T-helper 9 cell (primary cell): ENCODE measurements around the gene ZNF560.
"Not testable (repeated sequence)": the region's sequence is repeated elsewhere in the genome, so short reads cannot be mapped to it uniquely, and the experiment has no call there.

Experiments
- DNase-seq: peaks from one replicate; pipeline ENCODE4 v3.0.0-alpha.2; 2020
- total RNA-seq, 2 donors: gene quantifications; one replicate each; lab custom pipeline; 2026; lab: John Stamatoyannopoulos, UW

The ZNF560 gene
- 0 reads per million in 2 donors for total RNA-seq

GRCh38 chr19:9498183-9498902 is at the start of gene ZNF560:
Gene ZNF560, minus strand, starts transcription at chr19:9498616. Its CDS starts 23,303 bp downstream, at chr19:9475313.
- DNase-seq = no peak

- DNase-seq = no peak
These were observed 49.5 kb upstream of the ZNF560 start for GRCh38 chr19:9547870-9548269.

- not testable (repeated sequence) for DNase-seq
These were observed 42.9 kb upstream of the ZNF560 start for GRCh38 chr19:9541281-9541680.

GRCh38 chr19:9539921-9540320 is 41.5 kb upstream of the ZNF560 start:
- not testable (repeated sequence) for DNase-seq

- not testable (repeated sequence) for DNase-seq
These were observed 40.8 kb upstream of the ZNF560 start for GRCh38 chr19:9539201-9539600.

GRCh38 chr19:9538183-9539058 is 40.0 kb upstream of the ZNF560 start, which contains the start of gene ZNF426:
Gene ZNF426, minus strand, starts transcription at chr19:9538645. Its CDS starts 2,413 bp downstream, at chr19:9536232.
- peak; percentile 67 for DNase-seq

GRCh38 chr19:9535934-9536333 is 37.5 kb upstream of the ZNF560 start:
- no peak for DNase-seq

GRCh38 chr19:9531933-9532332 is 33.5 kb upstream of the ZNF560 start:
- DNase-seq = no peak

- no peak for DNase-seq
These were observed 30.4 kb upstream of the ZNF560 start for GRCh38 chr19:9528757-9529336.

- no peak for DNase-seq
These were observed 25.6 kb upstream of the ZNF560 start for GRCh38 chr19:9523885-9524474.

- no peak for DNase-seq
These were observed 8.9 kb upstream of the ZNF560 start for GRCh38 chr19:9507285-9507684.

GRCh38 chr19:9500796-9501195 is 2.4 kb upstream of the ZNF560 start:
- DNase-seq = no peak

GRCh38 chr19:9494096-9494495 is 4.3 kb downstream of the ZNF560 start:
- no peak for DNase-seq

- DNase-seq = no peak
These were observed 11.4 kb downstream of the ZNF560 start for GRCh38 chr19:9487016-9487415.

GRCh38 chr19:9485140-9485539 is 13.3 kb downstream of the ZNF560 start:
- no peak for DNase-seq

- no peak for DNase-seq
These were observed 23.4 kb downstream of the ZNF560 start for GRCh38 chr19:9474975-9475374.

- DNase-seq = no peak
These were observed 31.3 kb downstream of the ZNF560 start for GRCh38 chr19:9467161-9467560.

GRCh38 chr19:9461938-9462337 is 36.5 kb downstream of the ZNF560 start:
- DNase-seq = no peak

- no peak for DNase-seq
These were observed 42.3 kb downstream of the ZNF560 start for GRCh38 chr19:9456018-9456689.

- DNase-seq = no peak
These were observed 44.5 kb downstream of the ZNF560 start for GRCh38 chr19:9453953-9454352.

- DNase-seq = no peak
These were observed 53.4 kb downstream of the ZNF560 start for GRCh38 chr19:9445037-9445436.

GRCh38 chr19:9436358-9436757 is 62.1 kb downstream of the ZNF560 start:
- DNase-seq = no peak
